Fibroblast of skin of abdomen (primary cell): ENCODE results near the gene IER3IP1.

Experiments used
- DNase-seq: peaks from one replicate; pipeline ENCODE4 v3.0.0-alpha.2; 2013

IER3IP1 gene

GRCh38 chr18:47158404-47158803 lies 17.8 kb downstream of the IER3IP1 start:
- DNase-seq, result peak; percentile 24

GRCh38 chr18:47151439-47151838 lies 24.7 kb downstream of the IER3IP1 start:
- no peak for DNase-seq

- no peak for DNase-seq
Observed at GRCh38 chr18:47150824-47151366, 25.3 kb downstream of the IER3IP1 start.

- peak; percentile 76 for DNase-seq
Observed at GRCh38 chr18:47150029-47150823, 25.9 kb downstream of the IER3IP1 start, which contains the start of gene HDHD2. HDHD2 (minus strand) TSS chr18:47150500; CDS start chr18:47136439, 14,061 bp downstream.

GRCh38 chr18:47149457-47150028 lies 26.6 kb downstream of the IER3IP1 start:
- no peak for DNase-seq

GRCh38 chr18:47146206-47146605 lies 30.0 kb downstream of the IER3IP1 start:
- no peak for DNase-seq

GRCh38 chr18:47143899-47144485 lies 32.2 kb downstream of the IER3IP1 start:
- DNase-seq, result no peak

- no peak for DNase-seq
Observed at GRCh38 chr18:47143153-47143552, 33.0 kb downstream of the IER3IP1 start.

- no peak for DNase-seq
Observed at GRCh38 chr18:47141289-47141688, 34.9 kb downstream of the IER3IP1 start.

GRCh38 chr18:47121146-47121545 lies 55.0 kb downstream of the IER3IP1 start:
- DNase-seq, result no peak

- DNase-seq, result no peak
Observed at GRCh38 chr18:47120428-47120827, 55.7 kb downstream of the IER3IP1 start.

- DNase-seq, result peak; percentile 40
Observed at GRCh38 chr18:47118981-47119380, 57.2 kb downstream of the IER3IP1 start.

- no peak for DNase-seq
Observed at GRCh38 chr18:47115205-47115604, 61.0 kb downstream of the IER3IP1 start.

GRCh38 chr18:47113796-47114540 lies 62.2 kb downstream of the IER3IP1 start:
- DNase-seq, result peak; percentile 37

GRCh38 chr18:47110492-47111274 lies 65.5 kb downstream of the IER3IP1 start:
- no peak for DNase-seq

GRCh38 chr18:47109720-47110119 lies 66.4 kb downstream of the IER3IP1 start:
- no peak for DNase-seq

GRCh38 chr18:47108998-47109405 lies 67.2 kb downstream of the IER3IP1 start:
- DNase-seq, result no peak

- no peak for DNase-seq
Observed at GRCh38 chr18:47108373-47108772, 67.8 kb downstream of the IER3IP1 start.
